NCI-H128 (cell line): ENCODE data around the gene ZNF804B.

ENCODE experiments used
- DNase-seq: peaks from one replicate; lab custom pipeline; 2025; ENCODE audit not compliant: unreplicated experiment; lab: John Stamatoyannopoulos, UW

Gene ZNF804B

GRCh38 chr7:89247207-89247606 is 487.7 kb downstream of the ZNF804B start:
- DNase-seq: no peak

GRCh38 chr7:89259085-89259484 is 499.6 kb downstream of the ZNF804B start:
- DNase-seq: no peak

- DNase-seq: no peak
Observed at GRCh38 chr7:89264126-89264525, 504.6 kb downstream of the ZNF804B start.

GRCh38 chr7:89265631-89266030 is 506.1 kb downstream of the ZNF804B start:
- DNase-seq: no peak

- no peak for DNase-seq
Observed at GRCh38 chr7:89283302-89283701, 523.8 kb downstream of the ZNF804B start.

GRCh38 chr7:89308535-89308934 is 549.0 kb downstream of the ZNF804B start:
- DNase-seq: no peak

- no peak for DNase-seq
Observed at GRCh38 chr7:89311886-89312285, 552.4 kb downstream of the ZNF804B start.

GRCh38 chr7:89312551-89312950 is 553.1 kb downstream of the ZNF804B start:
- DNase-seq: no peak

- no peak for DNase-seq
Observed at GRCh38 chr7:89316584-89317251, 557.2 kb downstream of the ZNF804B start.

- no peak for DNase-seq
Observed at GRCh38 chr7:89332026-89332425, 572.5 kb downstream of the ZNF804B start.

GRCh38 chr7:89334797-89335196 is 575.3 kb downstream of the ZNF804B start:
- DNase-seq: no peak

GRCh38 chr7:89335490-89335889 is 576.0 kb downstream of the ZNF804B start:
- DNase-seq: no peak

GRCh38 chr7:89336121-89336520 is 576.6 kb downstream of the ZNF804B start:
- no peak for DNase-seq

- DNase-seq: no peak
Observed at GRCh38 chr7:89339748-89340147, 580.2 kb downstream of the ZNF804B start.

GRCh38 chr7:89357121-89357520 is 597.6 kb downstream of the ZNF804B start:
- no peak for DNase-seq

- no peak for DNase-seq
Observed at GRCh38 chr7:89377219-89377618, 617.7 kb downstream of the ZNF804B start.

GRCh38 chr7:89385411-89385810 is 625.9 kb downstream of the ZNF804B start:
- DNase-seq: no peak
